Endodermal cell (in vitro differentiated cells): Measurements from ENCODE around the gene RCOR1. TPM values are rescaled to one million over a fixed set of nuclear protein-coding genes. Genes with fewer than 3 reads are reported as not detected.

Experiments used
- DNase-seq: peaks from one replicate; pipeline ENCODE4 v3.0.0-alpha.2; 2017
- H3K27ac ChIP-seq: 2 replicates; pipeline ENCODE4 v1.5.1; 2013; ENCODE audit warnings: mild to moderate bottlenecking, low read depth, low read length, moderate library complexity
- H3K27me3 ChIP-seq: 2 replicates; pipeline ENCODE4 v1.6.1; 2013; ENCODE audit warnings: mild to moderate bottlenecking, low read length, moderate library complexity; ENCODE audit not compliant: insufficient read depth, control insufficient read depth, poor library complexity, severe bottlenecking
- H3K36me3 ChIP-seq: 2 replicates; pipeline ENCODE4 v1.7.0; 2013; ENCODE audit warnings: mild to moderate bottlenecking, low read length, moderate library complexity; ENCODE audit not compliant: control insufficient read depth, insufficient read depth
- H3K4me1 ChIP-seq: one replicate; pipeline ENCODE4 v1.7.0; 2013; ENCODE audit warnings: low read length; ENCODE audit not compliant: control insufficient read depth, insufficient read depth
- H3K4me3 ChIP-seq: 2 replicates; pipeline ENCODE4 v1.5.1; 2013; ENCODE audit warnings: mild to moderate bottlenecking, low read length, moderate library complexity
- H3K9ac ChIP-seq: 2 replicates; pipeline ENCODE4 v1.6.1; 2013; ENCODE audit warnings: mild to moderate bottlenecking, low read length, moderate library complexity; ENCODE audit not compliant: poor library complexity, severe bottlenecking; ENCODE audit errors: extremely low read depth
- H3K9me3 ChIP-seq: 2 replicates; pipeline ENCODE4 v1.6.1; 2013; ENCODE audit warnings: mild to moderate bottlenecking, low read length, moderate library complexity; ENCODE audit not compliant: control insufficient read depth
- H3K27ac Mint-ChIP-seq: 2 replicates; pipeline ENCODE4 v1.8.0; 2020; ENCODE audit warnings: mixed read lengths
- H3K27me3 Mint-ChIP-seq: 2 replicates; pipeline ENCODE4 v1.8.0; 2021; ENCODE audit warnings: mild to moderate bottlenecking, mixed read lengths; ENCODE audit not compliant: insufficient read depth
- H3K36me3 Mint-ChIP-seq: 2 replicates; pipeline ENCODE4 v1.8.0; 2020; ENCODE audit warnings: low read depth, mixed read lengths
- H3K4me1 Mint-ChIP-seq: 2 replicates; pipeline ENCODE4 v1.8.0; 2020; ENCODE audit warnings: mixed read lengths
- H3K4me3 Mint-ChIP-seq: 2 replicates; pipeline ENCODE4 v1.8.0; 2020; ENCODE audit warnings: mild to moderate bottlenecking, moderate library complexity, mixed read lengths
- H3K9me3 Mint-ChIP-seq: 2 replicates; pipeline ENCODE4 v1.8.0; 2020; ENCODE audit warnings: mild to moderate bottlenecking, mixed read lengths
- CTCF ChIP-seq: fragments of 200-600 bp; sonication (generic); conservative IDR thresholded peaks from 2 replicates; pipeline ENCODE4 v1.5.0; 2021; ENCODE audit warnings: antibody characterized with exemption, mild to moderate bottlenecking
- WGBS, 2 experiments: methylation state at CpG; one replicate each; pipeline versions ENCODE4 v1.1.5 to v1.1.7; 2013; ENCODE audit warnings: missing lambda C conversion rate in 2 of 2, mixed read lengths in 1 of 2; ENCODE audit not compliant: insufficient coverage in 1 of 2, insufficient read length in 1 of 2; 5-methylcytosine and 5-hydroxymethylcytosine counted together
- total RNA-seq, 2 donors: library from RNA; stranded (reverse); fragmentation: NEBNext Ultra II Directional in 1 of 2; extraction: Animal tissue kit (Norgen Biotek cat#: 25700) in 1 of 2; gene quantifications; 2 replicates in 1 of 2; 3 replicates in 1 of 2; pipeline ENCODE4 v1.2.1, GENCODE V29; 2021

The RCOR1 gene
- total RNA-seq, 2 donors from 2014 or later = 30.3 to 31.5 TPM

GRCh38 chr14:102711946-102712345, 119.5 kb downstream of the RCOR1 start:
- Histone ChIP-seq H3K4me3 (no peak overlapping the region), H3K27ac (no peak overlapping the region), H3K36me3 (peaks cover 53% of the 10 kb centered on the region), H3K27me3 (no peaks in the 10 kb centered on the region), H3K4me1 (no peaks in the 10 kb centered on the region), H3K9me3 (no peaks in the 10 kb centered on the region), H3K9ac (no peak overlapping the region)
- Mint-ChIP-seq H3K9me3 (no peaks in the 10 kb centered on the region), H3K27me3 (no peaks in the 10 kb centered on the region), H3K36me3 (peaks cover 50% of the 10 kb centered on the region), H3K4me3 (no peak overlapping the region), H3K4me1 (no peaks in the 10 kb centered on the region), H3K27ac (no peak overlapping the region)
- WGBS, 2 experiments = 80 to 87% methylated on average over 1 to 3 of the region's 3 CpGs
- no peak for DNase-seq
- TF ChIP-seq CTCF = no peak

- Histone ChIP-seq H3K4me3 (no peak overlapping the region), H3K4me1 (no peaks in the 10 kb centered on the region), H3K36me3 (peaks cover 53% of the 10 kb centered on the region), H3K27me3 (no peaks in the 10 kb centered on the region), H3K27ac (no peak overlapping the region), H3K9me3 (no peaks in the 10 kb centered on the region), H3K9ac (no peak overlapping the region)
- no peak overlapping the region for H3K27ac Mint-ChIP-seq
- DNase-seq = no peak
- H3K4me3 Mint-ChIP-seq = no peak overlapping the region
- H3K4me1 Mint-ChIP-seq = peaks cover 6% of the 10 kb centered on the region
- no peaks in the 10 kb centered on the region for H3K27me3 Mint-ChIP-seq
- no peak for TF ChIP-seq CTCF
- no peaks in the 10 kb centered on the region for H3K9me3 Mint-ChIP-seq
- H3K36me3 Mint-ChIP-seq = peaks cover 65% of the 10 kb centered on the region
- 83 to 85% methylated on average over 4 to 5 of the region's 5 CpGs for WGBS, 2 experiments
Observed at GRCh38 chr14:102717276-102717675, 124.8 kb downstream of the RCOR1 start.

- H3K9me3 ChIP-seq = no peaks in the 10 kb centered on the region
- Mint-ChIP-seq H3K36me3 (peaks cover 77% of the 10 kb centered on the region), H3K9me3 (no peaks in the 10 kb centered on the region), H3K27me3 (no peaks in the 10 kb centered on the region), H3K4me3 (no peak overlapping the region), H3K27ac (no peak overlapping the region), H3K4me1 (peaks cover 9% of the 10 kb centered on the region)
- H3K4me1 ChIP-seq = peaks cover 4% of the 10 kb centered on the region
- TF ChIP-seq CTCF = no peak
- no peak overlapping the region for H3K27ac ChIP-seq
- no peak for DNase-seq
- H3K27me3 ChIP-seq = no peaks in the 10 kb centered on the region
- peaks cover 81% of the 10 kb centered on the region for H3K36me3 ChIP-seq
- no peak overlapping the region for H3K4me3 ChIP-seq
- no peak overlapping the region for H3K9ac ChIP-seq
- WGBS, 2 experiments = 96 to 100% methylated on average over 3 to 4 of the region's 4 CpGs
Observed at GRCh38 chr14:102722646-102723045, 130.2 kb downstream of the RCOR1 start.
